ENCODE results near the gene CFAP161. TPM values are rescaled to one million over a fixed set of nuclear protein-coding genes. Genes with fewer than 3 reads are reported as not detected.

The CFAP161 gene
- total and polyA plus RNA-seq, 9 of the 15 experiments (the other 6 are each of a cell fraction or from before 2014, with no cell fraction given), result 25.8 to 83.3 (median 75.6) TPM

GRCh38 chr15:81156324-81156723 is 22.3 kb downstream of the CFAP161 start (continued):
- no peak for TF ChIP-seq ELK3 (CRISPR knock-in tag; IDR thresholded peaks at IDR 0.05)
- no peak for TF ChIP-seq STAT6 (CRISPR knock-in tag; IDR thresholded peaks at IDR 0.05)
- TF ChIP-seq ZNF655 (CRISPR knock-in tag; IDR thresholded peaks at IDR 0.05), result no peak
- TF ChIP-seq GABPB2 (CRISPR knock-in tag; conservative IDR thresholded peaks at IDR 0.05), result no peak
- TF ChIP-seq PHF8 (IDR thresholded peaks at IDR 0.05; ENCODE audit: borderline replicate concordance, low read length), result no peak
- TF ChIP-seq HDGF (IDR thresholded peaks at IDR 0.05), result no peak
- no peak for TF ChIP-seq MIER1 (IDR thresholded peaks at IDR 0.05; ENCODE audit: low read depth)
- no peak for TF ChIP-seq DEAF1 (CRISPR knock-in tag; IDR thresholded peaks at IDR 0.05)
- no peak for TF ChIP-seq ZNF140 (CRISPR knock-in tag; IDR thresholded peaks at IDR 0.05)
- TF ChIP-seq SMAD3 (CRISPR knock-in tag; conservative IDR thresholded peaks at IDR 0.05), result no peak
- TF ChIP-seq ZBTB40 (IDR thresholded peaks at IDR 0.05), result no peak
- no peak for TF ChIP-seq ZBTB40 (CRISPR knock-in tag; IDR thresholded peaks at IDR 0.05)
- TF ChIP-seq ZNF408 (CRISPR knock-in tag; IDR thresholded peaks at IDR 0.05; ENCODE audit: low read depth), result no peak
